Measurements from ENCODE around the gene HCAR2.
"Not testable (repeated sequence)": the region's sequence is repeated elsewhere in the genome, so short reads cannot be mapped to it uniquely, and the experiment has no call there.

The HCAR2 gene
- total RNA-seq, result 0 reads per million in 2 donors

- DNase-seq, result not testable (repeated sequence)
Measured at GRCh38 chr12:122702890-122703611, at the start of gene HCAR2. Gene HCAR2, minus strand, starts transcription at chr12:122703357. Its CDS starts 74 bp downstream, at chr12:122703283.

- peak; percentile 97 to 99 (median 99) for DNase-seq
Measured at GRCh38 chr12:122752464-122753318, 49.5 kb upstream of the HCAR2 start, which contains the start of gene DENR. Gene DENR, plus strand, starts transcription at chr12:122752824. Its CDS starts 878 bp downstream, at chr12:122753702.

GRCh38 chr12:122750781-122751515, 47.8 kb upstream of the HCAR2 start:
- not testable (repeated sequence) for DNase-seq

GRCh38 chr12:122749569-122750332, 46.6 kb upstream of the HCAR2 start:
- DNase-seq, result no peak

GRCh38 chr12:122747224-122748135, 44.3 kb upstream of the HCAR2 start:
- no peak for DNase-seq

- no peak for DNase-seq
Measured at GRCh38 chr12:122743895-122744525, 40.9 kb upstream of the HCAR2 start.

- no peak for DNase-seq
Measured at GRCh38 chr12:122740351-122740750, 37.2 kb upstream of the HCAR2 start.

GRCh38 chr12:122738571-122738970, 35.4 kb upstream of the HCAR2 start:
- DNase-seq, result no peak

- no peak for DNase-seq
Measured at GRCh38 chr12:122732611-122733010, 29.5 kb upstream of the HCAR2 start.

GRCh38 chr12:122732170-122732569, 29.0 kb upstream of the HCAR2 start:
- peak in 1 of 5 experiments; percentile 47 for DNase-seq

- peak in 3 of 5 experiments; percentile 10 to 90 (median 21) for DNase-seq
Measured at GRCh38 chr12:122730215-122731014, 27.3 kb upstream of the HCAR2 start, which contains the start of gene HCAR1. Gene HCAR1, minus strand, starts transcription at chr12:122730844. Its CDS starts 505 bp downstream, at chr12:122730339.

- no peak for DNase-seq
Measured at GRCh38 chr12:122729583-122730214, 26.5 kb upstream of the HCAR2 start.

GRCh38 chr12:122726080-122726558, 23.0 kb upstream of the HCAR2 start:
- peak in 2 of 5 experiments; percentile 25 to 39 for DNase-seq

GRCh38 chr12:122725452-122726079, 22.4 kb upstream of the HCAR2 start:
- DNase-seq, result no peak

GRCh38 chr12:122724641-122725243, 21.6 kb upstream of the HCAR2 start:
- no peak for DNase-seq

GRCh38 chr12:122722387-122722786, 19.2 kb upstream of the HCAR2 start:
- DNase-seq, result no peak

- DNase-seq, result peak in 1 of 5 experiments; percentile 73
Measured at GRCh38 chr12:122721057-122721545, 17.9 kb upstream of the HCAR2 start.

GRCh38 chr12:122716658-122717057, 13.5 kb upstream of the HCAR2 start, which contains the start of gene HCAR3:
Gene HCAR3, minus strand, starts transcription at chr12:122716811. Its CDS starts 74 bp downstream, at chr12:122716737.
- not testable (repeated sequence) for DNase-seq

Measured in T-helper 2 cell (primary cell).